ENCODE data around the gene ZCCHC3.
"Not testable (repeated sequence)": the region's sequence is repeated elsewhere in the genome, so short reads cannot be mapped to it uniquely, and the experiment has no call there.

ZCCHC3 gene, protein sequence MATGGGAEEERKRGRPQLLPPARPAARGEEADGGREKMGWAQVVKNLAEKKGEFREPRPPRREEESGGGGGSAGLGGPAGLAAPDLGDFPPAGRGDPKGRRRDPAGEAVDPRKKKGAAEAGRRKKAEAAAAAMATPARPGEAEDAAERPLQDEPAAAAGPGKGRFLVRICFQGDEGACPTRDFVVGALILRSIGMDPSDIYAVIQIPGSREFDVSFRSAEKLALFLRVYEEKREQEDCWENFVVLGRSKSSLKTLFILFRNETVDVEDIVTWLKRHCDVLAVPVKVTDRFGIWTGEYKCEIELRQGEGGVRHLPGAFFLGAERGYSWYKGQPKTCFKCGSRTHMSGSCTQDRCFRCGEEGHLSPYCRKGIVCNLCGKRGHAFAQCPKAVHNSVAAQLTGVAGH

DNA sequence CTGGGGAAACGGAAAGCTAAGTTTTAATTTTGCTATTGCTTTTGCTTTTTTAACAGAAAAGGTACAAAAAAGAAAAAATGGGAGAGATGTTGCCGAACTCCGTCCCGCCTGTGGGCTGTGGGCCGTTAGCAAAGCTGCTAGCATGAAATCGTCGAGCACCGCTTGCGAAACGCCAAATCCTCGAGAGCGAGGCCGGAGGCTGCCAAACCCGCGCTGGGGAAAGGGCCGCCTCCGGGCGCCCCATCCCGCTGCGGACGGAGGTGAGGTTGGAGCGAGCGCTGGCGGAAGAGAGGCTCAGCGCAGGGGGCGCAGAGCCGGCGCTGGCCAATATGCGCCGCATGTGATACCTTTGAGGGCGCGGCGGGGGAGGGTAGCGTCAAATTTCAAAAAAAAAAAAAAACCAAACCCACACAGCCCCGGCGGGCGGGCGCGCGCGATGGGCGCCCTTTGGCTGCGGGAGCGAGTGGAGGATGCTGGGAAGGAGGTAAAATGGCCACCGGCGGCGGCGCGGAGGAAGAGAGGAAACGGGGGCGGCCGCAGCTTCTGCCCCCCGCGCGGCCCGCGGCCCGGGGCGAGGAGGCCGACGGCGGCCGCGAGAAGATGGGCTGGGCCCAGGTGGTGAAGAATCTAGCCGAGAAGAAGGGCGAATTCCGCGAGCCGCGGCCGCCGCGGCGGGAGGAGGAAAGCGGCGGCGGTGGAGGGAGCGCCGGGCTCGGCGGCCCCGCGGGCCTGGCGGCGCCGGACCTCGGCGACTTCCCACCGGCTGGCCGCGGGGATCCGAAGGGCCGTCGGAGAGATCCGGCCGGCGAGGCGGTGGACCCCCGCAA, at the start of gene ZCCHC3:
Gene ZCCHC3, plus strand, starts transcription at position 473 of the 827 bp plus-strand sequence. Its CDS starts 17 bp downstream, at position 490.
- peak; percentile 64 for DNase-seq (ENCODE audit: low read depth in 2 of 2)

DNA sequence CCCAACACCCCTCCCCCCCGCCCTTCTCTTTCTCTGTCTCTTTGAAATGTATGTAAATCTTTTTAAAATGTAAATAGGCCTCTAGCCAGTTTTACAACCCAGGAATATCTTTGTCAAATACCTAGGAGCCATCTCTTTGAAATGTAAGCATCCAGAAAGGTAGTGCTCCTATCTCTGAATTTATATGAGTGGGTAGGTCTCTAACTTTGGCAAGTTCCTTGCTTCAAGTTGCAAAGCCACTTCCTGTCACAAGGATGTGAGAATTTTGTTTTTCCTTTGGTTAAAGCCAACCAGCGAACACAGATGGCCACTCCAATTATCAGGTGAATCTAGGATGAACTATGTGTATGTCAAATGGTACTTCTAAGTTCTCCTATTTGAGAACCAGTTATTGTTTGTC, 46.0 kb upstream of the ZCCHC3 start:
- DNase-seq (ENCODE audit: low read depth in 2 of 2) = no peak

DNA sequence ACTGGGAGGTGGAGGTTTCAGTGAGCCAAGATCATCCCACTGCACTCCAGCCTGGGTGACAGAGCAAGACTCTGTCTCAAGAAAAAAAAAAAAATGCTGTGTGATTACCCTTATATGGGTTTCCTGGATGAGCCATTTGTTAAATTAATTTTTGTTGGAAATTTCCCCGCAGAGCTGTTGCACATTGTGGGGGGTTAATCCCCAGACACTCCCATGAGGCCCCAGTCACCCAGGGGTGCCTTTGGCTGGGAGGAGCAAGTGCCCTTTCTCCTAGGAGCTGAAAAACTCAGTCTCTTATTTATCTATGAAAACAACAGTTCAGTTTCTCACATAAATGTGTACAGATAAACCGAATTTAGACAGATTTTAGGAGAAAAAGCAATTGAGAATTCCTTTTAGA, 44.6 kb upstream of the ZCCHC3 start:
- no peak for DNase-seq (ENCODE audit: low read depth in 2 of 2)

DNA sequence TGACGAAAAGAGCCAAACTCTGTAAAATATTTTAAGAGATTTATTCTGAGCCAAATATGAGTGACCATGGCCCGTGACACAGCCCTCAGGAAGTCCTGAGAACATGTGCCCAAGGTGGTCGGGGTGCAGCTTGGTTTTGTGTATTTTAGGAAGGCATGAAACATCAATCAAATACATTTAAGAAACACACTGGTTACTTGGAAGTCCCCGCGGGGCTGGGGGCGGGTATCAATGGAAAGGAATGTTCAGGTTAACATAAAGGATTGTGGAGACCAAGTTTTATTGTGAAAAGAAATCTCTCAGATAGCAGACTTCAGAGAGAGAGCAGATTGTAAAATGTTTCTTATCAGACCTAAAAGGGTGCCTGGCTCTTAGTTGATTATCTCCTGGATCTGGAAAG, 43.9 kb upstream of the ZCCHC3 start:
- not testable (repeated sequence) for DNase-seq (ENCODE audit: low read depth in 2 of 2)

DNA sequence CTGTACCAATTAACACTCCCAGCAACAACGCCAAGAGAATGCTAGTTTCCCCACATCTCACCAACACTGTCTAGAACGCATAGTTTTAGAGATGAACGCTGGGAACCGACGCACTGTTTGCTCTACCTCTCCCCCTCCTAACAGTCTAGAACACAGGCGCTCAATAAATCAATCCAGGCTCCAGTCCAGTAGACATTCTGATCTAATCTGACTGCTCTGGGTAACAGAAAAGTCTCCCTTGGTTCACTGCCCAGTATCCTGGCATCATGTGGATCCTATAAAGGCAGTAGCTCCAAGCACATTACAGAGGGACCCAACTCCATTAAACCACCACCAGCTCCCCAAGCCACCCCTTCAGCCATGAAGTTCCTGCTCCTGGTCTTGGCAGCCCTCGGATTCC, 40.0 kb upstream of the ZCCHC3 start, which contains the start of gene DEFB132:
Gene DEFB132, plus strand, starts transcription at position 306 of the 400 bp plus-strand sequence. Its CDS starts 55 bp downstream, at position 361.
- no peak for DNase-seq (ENCODE audit: low read depth in 2 of 2)

DNA sequence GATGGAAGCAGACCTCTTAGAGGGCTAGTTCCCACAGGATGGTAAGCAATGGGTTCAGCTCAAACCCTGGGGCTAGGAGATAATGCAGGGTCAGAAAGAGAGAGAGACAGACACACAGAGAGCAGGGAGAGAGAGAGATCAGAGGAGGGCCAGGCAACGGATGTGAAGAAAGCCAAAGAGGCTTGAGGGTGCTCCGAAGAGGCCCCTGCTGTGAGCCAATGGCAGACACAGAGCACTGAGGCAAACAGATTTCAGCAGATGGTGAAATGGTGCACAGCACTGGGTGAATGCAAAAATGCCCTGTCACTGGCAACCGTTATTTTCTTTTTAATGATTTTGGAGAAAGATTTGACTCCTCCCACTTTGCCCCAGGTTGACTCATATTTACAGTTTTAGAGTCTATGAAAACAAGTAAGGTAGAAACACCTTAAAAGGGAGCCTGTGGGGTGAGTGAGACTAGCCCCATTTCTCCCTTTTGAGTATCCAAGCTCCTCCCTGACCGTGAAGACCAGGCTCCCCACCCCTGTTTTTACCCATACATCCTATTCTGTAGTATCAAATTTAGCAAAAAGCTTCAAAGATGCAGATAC, 39.0 kb upstream of the ZCCHC3 start:
- DNase-seq (ENCODE audit: low read depth in 2 of 2) = no peak

DNA sequence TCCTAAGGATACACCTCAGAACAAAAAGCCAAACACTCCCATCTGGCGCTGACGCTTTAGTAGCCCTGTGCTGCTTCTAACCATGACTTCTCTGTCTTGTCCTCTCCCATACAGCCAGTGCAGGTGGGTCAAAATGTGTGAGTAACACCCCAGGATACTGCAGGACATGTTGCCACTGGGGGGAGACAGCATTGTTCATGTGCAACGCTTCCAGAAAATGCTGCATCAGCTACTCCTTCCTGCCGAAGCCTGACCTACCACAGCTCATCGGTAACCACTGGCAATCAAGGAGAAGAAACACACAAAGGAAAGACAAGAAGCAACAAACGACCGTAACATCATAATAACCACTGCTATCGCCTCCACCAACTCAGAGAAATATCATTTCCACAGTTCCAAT, 38.4 kb upstream of the ZCCHC3 start:
- DNase-seq (ENCODE audit: low read depth in 2 of 2) = no peak

DNA sequence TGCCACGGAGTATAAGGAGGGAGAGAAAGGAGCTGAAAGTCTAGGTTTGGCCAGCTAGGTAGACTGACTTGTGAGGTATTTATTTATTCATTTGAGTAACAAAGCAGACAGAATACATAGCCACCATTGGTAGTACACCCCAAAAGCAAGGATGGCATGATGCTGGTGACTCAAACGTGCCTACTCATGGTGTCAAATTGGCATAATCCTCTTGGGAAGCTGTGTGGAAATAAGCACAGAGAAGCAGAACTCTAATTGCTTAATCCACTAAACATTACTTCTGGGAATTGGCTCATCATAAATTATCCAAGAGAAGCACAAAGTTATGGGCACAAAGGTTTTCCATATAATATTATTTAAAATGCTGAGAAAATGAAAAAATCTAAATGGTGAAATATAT, 37.4 kb upstream of the ZCCHC3 start:
- no peak for DNase-seq (ENCODE audit: low read depth in 2 of 2)

DNA sequence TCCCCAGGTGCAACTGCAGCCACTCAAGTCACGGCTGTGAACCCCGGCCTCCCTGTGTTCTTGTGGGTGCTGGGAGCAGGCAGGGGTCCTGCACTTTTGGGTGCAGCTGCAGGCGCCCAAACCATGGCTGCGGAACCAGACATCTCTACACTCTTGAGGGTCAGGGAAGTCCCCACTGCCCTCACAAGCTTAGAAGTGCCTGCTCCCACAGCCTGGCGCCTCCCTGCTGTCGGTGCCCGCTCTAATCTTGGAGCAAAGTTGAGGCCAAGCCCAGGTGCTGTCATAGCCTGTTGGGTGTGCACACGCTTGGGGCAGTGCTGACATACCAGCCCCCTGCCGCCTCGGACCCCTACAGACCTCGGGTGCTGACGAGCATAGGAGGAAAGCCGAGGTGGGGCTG, 33.7 kb upstream of the ZCCHC3 start:
- DNase-seq (ENCODE audit: low read depth in 2 of 2) = no peak

DNA sequence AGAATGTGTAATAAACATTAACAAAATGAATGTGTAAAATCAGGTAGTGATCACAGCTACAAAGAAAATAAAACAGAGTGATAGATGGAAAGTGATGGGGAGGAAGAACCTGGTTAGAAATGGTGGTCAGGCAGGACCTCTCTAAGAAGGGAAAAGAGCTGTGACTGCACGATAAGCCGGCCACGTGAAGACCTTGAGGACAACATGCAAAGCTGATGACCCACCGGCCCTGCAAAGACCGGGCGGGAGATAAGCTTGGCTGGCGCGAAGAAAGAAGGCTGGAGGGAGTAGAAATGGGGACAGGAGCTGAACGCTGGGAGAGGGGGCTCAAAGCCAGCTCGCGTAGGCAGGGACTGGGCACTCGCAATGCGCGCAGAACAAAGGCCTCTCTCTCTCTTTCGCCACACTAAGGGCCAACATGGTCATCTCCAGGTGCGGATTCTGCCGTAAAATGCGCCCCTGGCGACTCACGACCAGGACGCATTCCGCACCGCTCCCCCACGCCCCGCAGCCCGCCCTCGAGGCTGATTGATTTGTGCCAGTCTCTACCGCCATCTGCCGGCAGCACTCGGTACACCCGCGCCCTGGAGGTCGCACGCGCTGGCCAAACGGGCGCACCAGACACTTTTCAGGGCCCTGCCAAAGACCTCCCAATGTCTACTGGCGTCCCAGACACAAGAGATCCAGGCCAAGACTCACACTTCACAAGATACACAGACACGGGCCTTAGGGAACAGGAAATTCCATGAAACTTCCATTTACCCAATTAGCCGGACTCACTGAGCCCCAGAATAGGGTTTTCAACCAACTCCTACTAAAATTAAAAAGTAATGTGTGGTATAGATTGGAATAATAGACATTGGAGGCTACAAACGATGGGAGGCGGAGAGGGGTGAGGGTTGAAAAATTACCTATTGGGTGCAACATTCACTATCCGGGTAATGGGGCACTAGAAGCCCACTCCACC, 30.5 kb upstream of the ZCCHC3 start:
- DNase-seq (ENCODE audit: low read depth in 2 of 2) = peak; percentile 73 to 87

DNA sequence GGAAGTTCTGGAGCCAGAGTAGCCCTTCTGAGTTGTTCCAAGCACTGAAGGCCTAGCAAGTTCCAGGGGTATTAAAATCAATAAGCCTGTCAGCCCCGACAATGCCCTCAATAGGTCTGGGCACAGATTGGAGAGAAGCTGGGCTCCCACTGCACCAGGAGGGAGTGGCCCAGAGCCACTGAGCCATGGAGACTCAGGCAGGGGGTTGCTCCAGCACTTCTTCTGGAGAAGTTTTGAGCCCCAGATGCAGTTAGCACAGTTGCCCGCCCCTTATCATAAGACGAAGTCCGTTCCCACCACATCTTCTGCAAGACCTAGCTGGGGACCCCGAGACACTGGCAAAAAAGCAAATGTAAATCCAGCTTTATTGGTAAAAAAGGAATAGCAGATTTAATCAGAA, 26.9 kb upstream of the ZCCHC3 start:
- DNase-seq (ENCODE audit: low read depth in 2 of 2) = no peak

DNA sequence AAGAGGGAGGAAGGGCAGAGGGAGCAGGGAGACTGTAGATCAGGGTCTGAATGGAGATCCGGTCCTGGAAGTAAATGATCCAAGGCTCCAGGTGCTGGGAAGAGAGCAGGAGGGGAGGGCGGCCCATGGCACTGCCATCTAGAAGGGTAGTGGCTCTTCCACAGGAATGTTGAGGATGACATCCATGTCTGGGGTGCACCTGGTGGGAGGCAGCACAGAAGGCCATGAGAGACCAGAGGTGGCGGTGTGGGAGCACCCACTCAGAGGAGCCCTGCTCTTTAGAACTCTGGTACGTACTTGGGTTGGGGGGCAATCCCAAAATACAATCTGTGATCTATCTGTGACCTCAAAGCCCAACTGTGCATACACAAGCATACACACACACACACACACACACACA, 26.3 kb upstream of the ZCCHC3 start:
- no peak for DNase-seq (ENCODE audit: low read depth in 2 of 2)

DNA sequence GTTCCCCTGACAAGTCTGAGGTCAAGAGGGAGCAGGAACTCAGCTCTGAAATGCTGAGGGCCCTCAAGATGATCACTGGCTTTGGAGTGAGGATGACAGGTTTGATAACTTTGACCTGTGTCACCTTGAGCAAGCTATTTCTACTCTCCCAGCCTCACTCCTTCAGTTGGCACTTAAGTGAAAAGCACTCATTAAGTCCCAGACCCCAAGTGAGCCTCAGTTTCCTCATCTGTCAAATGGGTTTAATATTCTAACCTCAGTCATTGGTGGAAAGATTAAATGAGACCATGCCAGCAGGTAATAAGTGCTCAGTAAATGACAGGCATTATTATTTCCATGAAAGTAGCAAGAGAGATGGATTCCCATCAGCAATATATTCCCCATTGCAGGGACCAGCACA, 25.8 kb upstream of the ZCCHC3 start:
- no peak for DNase-seq (ENCODE audit: low read depth in 2 of 2)

DNA sequence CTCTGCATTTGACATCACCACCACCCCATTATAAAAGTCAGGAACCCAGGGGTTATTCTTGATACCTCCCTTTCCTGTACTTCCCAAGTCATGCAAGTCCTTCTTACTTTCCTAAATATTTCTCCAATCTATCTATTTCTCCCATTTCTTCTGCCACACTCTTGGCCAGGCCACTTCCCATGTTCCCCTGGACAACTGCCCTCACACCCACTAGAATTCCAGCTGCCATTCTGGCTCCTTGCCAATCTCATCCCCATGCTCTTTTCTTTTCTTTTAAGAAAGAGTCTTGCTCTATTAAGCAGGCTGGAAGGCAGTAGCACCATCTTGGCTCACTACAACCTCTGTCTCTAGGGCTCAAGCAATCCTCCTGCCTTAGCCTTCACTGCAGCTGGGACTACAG, 24.7 kb upstream of the ZCCHC3 start:
- no peak for DNase-seq (ENCODE audit: low read depth in 2 of 2)

DNA sequence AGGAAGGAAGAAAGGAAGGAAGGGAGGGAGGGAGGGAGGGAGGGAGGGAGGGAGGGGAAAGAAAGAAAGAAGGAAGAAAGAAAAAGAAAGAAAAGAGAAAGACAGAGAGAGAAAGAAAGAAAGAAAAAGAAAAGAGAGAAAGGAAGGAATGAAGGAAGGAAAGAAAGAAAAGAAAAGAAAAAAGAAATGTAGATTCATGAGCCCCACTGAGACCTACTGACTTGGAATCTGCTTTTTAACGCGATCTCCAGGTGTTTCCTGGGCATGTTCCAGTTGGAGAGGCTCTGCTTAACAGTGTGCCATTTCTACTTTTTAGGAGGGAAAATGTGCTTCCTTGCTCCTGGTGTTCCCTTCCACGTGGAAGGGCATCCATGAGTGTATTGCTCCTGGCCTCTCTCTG, 23.5 kb upstream of the ZCCHC3 start:
- no peak for DNase-seq (ENCODE audit: low read depth in 2 of 2)

DNA sequence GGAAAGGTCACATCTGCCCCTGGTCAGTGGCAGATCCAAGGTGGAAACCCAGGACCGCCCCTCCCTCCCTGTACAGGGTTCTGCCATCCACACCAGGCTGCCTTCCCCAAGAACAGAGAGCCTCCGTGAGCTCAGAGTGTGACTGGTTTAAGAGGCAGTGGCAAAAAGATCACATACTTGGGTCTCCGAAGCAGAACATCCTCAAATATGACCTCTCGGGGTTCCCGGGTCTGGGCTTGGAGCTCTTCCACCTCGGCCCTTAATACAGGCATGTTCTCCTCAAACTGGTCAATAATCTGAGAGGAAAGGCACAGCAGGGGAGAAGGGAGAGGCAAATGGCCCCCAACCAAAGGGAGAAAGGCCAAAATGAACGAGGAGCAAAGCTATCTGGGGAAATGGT, 21.6 kb upstream of the ZCCHC3 start:
- no peak for DNase-seq (ENCODE audit: low read depth in 2 of 2)

DNA sequence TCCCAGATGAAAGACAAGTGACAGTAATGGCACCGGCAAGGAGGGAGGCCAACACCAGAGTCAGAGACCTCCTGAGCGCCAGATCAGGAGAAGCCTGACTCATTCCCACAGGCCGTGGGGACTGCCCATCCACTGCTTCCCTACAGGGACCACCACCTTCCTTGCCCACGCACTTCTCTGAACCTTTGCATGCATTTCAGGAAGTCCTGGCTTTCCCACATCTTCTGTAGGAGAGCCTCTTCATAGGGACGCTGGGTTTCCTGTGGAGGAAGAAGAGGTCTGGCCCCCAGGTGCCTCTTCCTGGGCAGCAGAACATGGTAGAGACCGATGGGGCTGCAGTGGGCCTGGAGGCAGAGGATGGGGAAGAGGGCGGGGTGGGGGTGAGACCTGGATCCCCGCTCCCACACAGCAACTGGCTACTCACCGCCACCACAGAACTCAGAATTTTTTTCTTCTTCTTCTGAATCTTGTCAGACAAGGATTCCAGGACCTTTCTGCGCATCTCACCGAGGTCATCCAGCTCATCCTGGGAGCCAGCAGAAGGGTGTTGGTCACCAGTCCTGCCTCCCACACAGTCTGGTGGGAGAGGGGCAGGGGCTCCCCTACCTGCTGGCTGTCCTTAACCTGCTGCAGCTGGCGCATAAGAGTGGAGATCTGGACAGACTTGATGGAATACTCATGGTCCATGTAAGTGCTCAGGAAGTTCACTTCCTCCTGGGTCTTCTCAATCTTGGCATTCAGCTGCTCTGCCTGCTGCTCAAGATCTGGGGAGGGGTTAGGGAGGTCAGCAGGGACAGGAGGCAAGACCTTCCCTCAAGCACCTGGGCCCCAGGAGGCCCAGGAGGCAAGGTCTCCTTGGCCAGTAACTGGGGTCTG, 20.5 kb upstream of the ZCCHC3 start:
- no peak for DNase-seq (ENCODE audit: low read depth in 2 of 2)

DNA sequence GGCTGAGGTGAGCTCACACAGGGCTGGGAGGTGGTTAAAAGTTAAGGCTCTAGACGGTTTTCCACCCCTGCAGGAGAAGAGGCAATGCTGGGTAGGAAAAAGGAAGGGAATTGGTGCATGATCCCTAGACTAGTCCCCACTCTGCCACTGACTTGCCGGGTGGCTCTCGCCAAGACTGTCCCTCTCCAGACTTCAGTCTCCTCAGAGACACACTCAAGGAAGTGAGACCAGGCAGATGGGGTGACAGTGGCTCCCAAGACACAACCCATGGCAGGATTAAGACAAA, 19.9 kb upstream of the ZCCHC3 start:
- DNase-seq (ENCODE audit: low read depth in 2 of 2) = no peak

DNA sequence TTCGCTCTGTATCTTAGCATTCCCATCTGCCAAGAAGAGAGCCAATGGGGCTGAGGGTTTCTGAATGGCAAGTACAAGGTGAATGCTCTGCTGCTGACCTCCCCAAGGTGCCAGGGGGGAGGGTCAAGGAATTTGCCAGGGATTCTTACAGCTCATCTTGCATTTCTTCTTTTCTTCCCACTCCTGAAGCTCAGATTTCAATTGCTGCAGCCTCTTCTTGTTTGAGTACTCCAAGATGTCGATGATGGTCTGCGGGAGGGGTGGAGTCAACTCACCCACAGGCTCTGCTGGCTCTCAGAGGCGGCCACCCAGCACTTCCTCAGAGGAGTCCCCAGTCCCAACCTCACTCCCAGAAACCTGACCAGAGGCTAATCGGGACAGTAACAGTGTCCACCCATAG, 19.2 kb upstream of the ZCCHC3 start:
- DNase-seq (ENCODE audit: low read depth in 2 of 2) = no peak
